Adipose tissue (tissue), 3 donors: Measurements from ENCODE around the gene SLC13A4. TPM values are rescaled to one million over a fixed set of nuclear protein-coding genes. Genes with fewer than 3 reads are reported as not detected.
"Not testable (repeated sequence)": the region's sequence is repeated elsewhere in the genome, so short reads cannot be mapped to it uniquely, and the experiment has no call there.

ENCODE experiments used
- H3K27ac ChIP-seq: one replicate; pipeline ENCODE4 v1.5.1; 2013; ENCODE audit warnings: low read depth, low read length
- WGBS, 3 donors: extraction: QIAGEN DNeasy Blood & Tissue Kit; methylation state at CpG; one replicate each; pipeline ENCODE4 v1.1.7; 2013; 5-methylcytosine and 5-hydroxymethylcytosine counted together
- polyA plus RNA-seq, 3 donors: library from polyadenylated mRNA; stranded (reverse); fragments of 200-250 nt; gene quantifications; one replicate each; pipeline ENCODE4 v1.2.3, GENCODE V29; 2013
- donor health status: healthy with polysubstance abuse.
- donor health status: Bipolar disorder and iron deficiency.
- donor health status: healthy.

Gene SLC13A4
- polyA plus RNA-seq = under 1 TPM in 2 of 3 donors, not detected in 1; 0.01 to 0.06 TPM

GRCh38 chr7:135728136-135728669 is at the start of gene SLC13A4:
Gene SLC13A4, minus strand, starts transcription at chr7:135728186. Its CDS starts 690 bp downstream, at chr7:135727496.
- 84 to 91% (median 88%) methylated on average over 11 of the region's 11 CpGs for WGBS, 3 donors
- H3K27ac ChIP-seq = no peak within 1 kb of the TSS

GRCh38 chr7:135775915-135776314 is 47.9 kb upstream of the SLC13A4 start:
- WGBS, 3 donors = 92 to 95% (median 93%) methylated on average over 8 of the region's 8 CpGs
- not testable (repeated sequence) for H3K27ac ChIP-seq

GRCh38 chr7:135775230-135775629 is 47.2 kb upstream of the SLC13A4 start:
- H3K27ac ChIP-seq = no peak overlapping the region
- 98 to 100% (median 100%) methylated on average over 2 of the region's 2 CpGs for WGBS, 3 donors

GRCh38 chr7:135774284-135774683 is 46.3 kb upstream of the SLC13A4 start:
- no peak overlapping the region for H3K27ac ChIP-seq
- 22 to 55% (median 53%) methylated on average over 4 of the region's 4 CpGs for WGBS, 3 donors

GRCh38 chr7:135773464-135773863 is 45.5 kb upstream of the SLC13A4 start:
- 41 to 85% (median 65%) methylated on average over 5 of the region's 5 CpGs for WGBS, 3 donors
- no peak overlapping the region for H3K27ac ChIP-seq

GRCh38 chr7:135772639-135773222 is 44.7 kb upstream of the SLC13A4 start:
- no peak overlapping the region for H3K27ac ChIP-seq
- WGBS, 3 donors = 69 to 78% (median 77%) methylated on average over 8 of the region's 8 CpGs

- 75 to 80% (median 79%) methylated on average over 4 of the region's 4 CpGs for WGBS, 3 donors
Measured at GRCh38 chr7:135771961-135772638, 44.1 kb upstream of the SLC13A4 start.

GRCh38 chr7:135771051-135771450 is 43.1 kb upstream of the SLC13A4 start:
- 81 to 95% (median 82%) methylated on average over 1 of the region's 1 CpG for WGBS, 3 donors

More at GRCh38 chr7:135771961-135772638, 44.1 kb upstream of the SLC13A4 start:
- no peak overlapping the region for H3K27ac ChIP-seq

GRCh38 chr7:135770139-135770710 is 42.2 kb upstream of the SLC13A4 start:
- WGBS, 3 donors = 88 to 94% (median 94%) methylated on average over 6 of the region's 6 CpGs
- H3K27ac ChIP-seq = no peak overlapping the region

More at GRCh38 chr7:135771051-135771450, 43.1 kb upstream of the SLC13A4 start:
- no peak overlapping the region for H3K27ac ChIP-seq

- WGBS, 3 donors = 67 to 81% (median 78%) methylated on average over 7 of the region's 7 CpGs
- H3K27ac ChIP-seq = no peak overlapping the region
Measured at GRCh38 chr7:135769005-135769802, 41.2 kb upstream of the SLC13A4 start.

GRCh38 chr7:135768467-135768866 is 40.5 kb upstream of the SLC13A4 start:
- 56 to 72% (median 68%) methylated on average over 4 of the region's 4 CpGs for WGBS, 3 donors
- no peak overlapping the region for H3K27ac ChIP-seq

GRCh38 chr7:135768064-135768463 is 40.1 kb upstream of the SLC13A4 start:
- H3K27ac ChIP-seq = no peak overlapping the region
- 37 to 85% (median 83%) methylated on average over 3 of the region's 3 CpGs for WGBS, 3 donors

- 83 to 95% (median 89%) methylated on average over 2 of the region's 2 CpGs for WGBS, 3 donors
- no peak overlapping the region for H3K27ac ChIP-seq
Measured at GRCh38 chr7:135763261-135763660, 35.3 kb upstream of the SLC13A4 start.

GRCh38 chr7:135761751-135762488 is 33.9 kb upstream of the SLC13A4 start:
- 60 to 65% (median 64%) methylated on average over 10 of the region's 10 CpGs for WGBS, 3 donors
- H3K27ac ChIP-seq = no peak overlapping the region

- 52 to 86% (median 81%) methylated on average over 4 of the region's 4 CpGs for WGBS, 3 donors
- H3K27ac ChIP-seq = no peak overlapping the region
Measured at GRCh38 chr7:135759532-135759931, 31.5 kb upstream of the SLC13A4 start.

GRCh38 chr7:135758531-135758932 is 30.5 kb upstream of the SLC13A4 start:
- H3K27ac ChIP-seq = no peak overlapping the region
- 30 to 44% (median 31%) methylated on average over 5 of the region's 5 CpGs for WGBS, 3 donors

GRCh38 chr7:135757719-135758411 is 29.9 kb upstream of the SLC13A4 start:
- 40 to 60% (median 51%) methylated on average over 8 of the region's 8 CpGs for WGBS, 3 donors
- no peak overlapping the region for H3K27ac ChIP-seq
